Left ventricle myocardium inferior (tissue), 1 donor: ENCODE measurements around the gene CSTPP1. TPM values are rescaled to one million over a fixed set of nuclear protein-coding genes. Genes with fewer than 3 reads are reported as not detected.
"Not testable (repeated sequence)": the region's sequence is repeated elsewhere in the genome, so short reads cannot be mapped to it uniquely, and the experiment has no call there.

ENCODE experiments used
- DNase-seq: peaks from one replicate; pipeline ENCODE4 v3.0.0-alpha.2; 2020
- H3K27ac ChIP-seq: fragments of 200-600 bp; replicated peaks from 2 replicates; pipeline ENCODE4 v1.8.0; 2021
- H3K27me3 ChIP-seq: fragments of 200-600 bp; 2 replicates; pipeline ENCODE4 v1.8.0; 2021; ENCODE audit warnings: low read depth
- H3K36me3 ChIP-seq: fragments of 200-600 bp; 2 replicates; pipeline ENCODE4 v1.8.0; 2021
- H3K4me1 ChIP-seq: fragments of 200-600 bp; 2 replicates; pipeline ENCODE4 v1.8.0; 2021
- H3K4me3 ChIP-seq: fragments of 200-600 bp; 2 replicates; pipeline ENCODE4 v1.8.0; 2021; ENCODE audit warnings: mild to moderate bottlenecking, moderate library complexity
- H3K9me3 ChIP-seq: fragments of 200-600 bp; replicated peaks from 2 replicates; pipeline ENCODE4 v1.8.0; 2021
- CTCF ChIP-seq: fragments of 200-600 bp; IDR thresholded peaks from 2 replicates; pipeline ENCODE4 v1.8.0; 2021; ENCODE audit warnings: antibody characterized with exemption, mild to moderate bottlenecking, borderline replicate concordance
- intact Hi-C: fragments of 100-400 bp; cut with micrococcal nuclease; formaldehyde crosslinking; loops from one replicate; pipeline ENCODE4 v1.11.0; 2022
- total RNA-seq: library from RNA; stranded (reverse); fragmentation: NEBNext Ultra II Directional; extraction: Animal tissue kit (Norgen Biotek cat#: 25700); gene quantifications from one replicate; pipeline ENCODE4 v1.2.1, GENCODE V29; 2021
- donor health status: DM: no; HTN: yes; CAD: no; lungs with severe emphysema.

The CSTPP1 gene
- total RNA-seq, 1 donor from 2014 or later, result 12.9 TPM

GRCh38 chr11:47093541-47093940, 157.0 kb downstream of the CSTPP1 start:
- Histone ChIP-seq H3K27me3 (no peaks in the 10 kb centered on the region), H3K27ac (no peak overlapping the region), H3K36me3 (no peaks in the 10 kb centered on the region), H3K4me3 (no peak overlapping the region), H3K9me3 (peaks cover 8% of the 10 kb centered on the region), H3K4me1 (no peaks in the 10 kb centered on the region)
- TF ChIP-seq CTCF, result no peak
- DNase-seq, result no peak
- intact Hi-C loops, result no loop called here

- H3K36me3 ChIP-seq, intact Hi-C loops, DNase-seq, H3K4me1 ChIP-seq, H3K27ac ChIP-seq, H3K9me3 ChIP-seq, H3K4me3 ChIP-seq, H3K27me3 ChIP-seq: not testable (repeated sequence)
These were observed 160.3 kb downstream of the CSTPP1 start for GRCh38 chr11:47096871-47097270.

- intact Hi-C loops, H3K27ac ChIP-seq, DNase-seq, H3K9me3 ChIP-seq, H3K4me3 ChIP-seq, H3K36me3 ChIP-seq, H3K27me3 ChIP-seq, H3K4me1 ChIP-seq: not testable (repeated sequence)
These were observed 161.7 kb downstream of the CSTPP1 start for GRCh38 chr11:47098223-47098622.

GRCh38 chr11:47099214-47099917, 162.8 kb downstream of the CSTPP1 start:
- H3K36me3 ChIP-seq, result no peaks in the 10 kb centered on the region
- H3K27me3 ChIP-seq, result no peaks in the 10 kb centered on the region
- H3K9me3 ChIP-seq, result no peaks in the 10 kb centered on the region
- intact Hi-C loops, result no loop called here
- no peak for DNase-seq
- no peak for TF ChIP-seq CTCF
- H3K4me1 ChIP-seq, result peaks cover 3% of the 10 kb centered on the region
- no peak overlapping the region for H3K27ac ChIP-seq
- no peak overlapping the region for H3K4me3 ChIP-seq

GRCh38 chr11:47099918-47100315, 163.4 kb downstream of the CSTPP1 start:
- H3K27me3 ChIP-seq, result no peaks in the 10 kb centered on the region
- H3K9me3 ChIP-seq, result no peaks in the 10 kb centered on the region
- H3K4me3 ChIP-seq, result no peak overlapping the region
- peaks cover 3% of the 10 kb centered on the region for H3K4me1 ChIP-seq
- no peaks in the 10 kb centered on the region for H3K36me3 ChIP-seq
- intact Hi-C loops, result no loop called here
- no peak for TF ChIP-seq CTCF
- no peak for DNase-seq
- no peak overlapping the region for H3K27ac ChIP-seq

GRCh38 chr11:47101406-47101805, 164.8 kb downstream of the CSTPP1 start:
- Histone ChIP-seq H3K4me3 (no peak overlapping the region), H3K4me1 (peaks cover 3% of the 10 kb centered on the region), H3K9me3 (no peaks in the 10 kb centered on the region), H3K36me3 (no peaks in the 10 kb centered on the region), H3K27ac (no peak overlapping the region), H3K27me3 (no peaks in the 10 kb centered on the region)
- DNase-seq, result no peak
- intact Hi-C loops, result no loop called here
- no peak for TF ChIP-seq CTCF
